Breast epithelium (tissue), 3 donors: ENCODE results near the gene CACNA1A.

Experiments
- POLR2A ChIP-seq: fragments of 450-650 bp; IDR thresholded peaks from one replicate; pipeline ENCODE4 v1.6.1; 2016; ENCODE audit warnings: antibody characterized with exemption, mild to moderate bottlenecking, moderate library complexity
- POLR2AphosphoS5 ChIP-seq, 3 donors: sonication (generic); formaldehyde crosslinking; IDR thresholded peaks; one replicate each; pipeline ENCODE4 v1.6.1; 2017; ENCODE audit warnings: antibody characterized with exemption in 3 of 3
- TF ChIP-seq, protein P1 (sequence below), 3 donors: fragments of 450-650 bp; IDR thresholded peaks; one replicate each; pipeline ENCODE4 v1.5.1; 2016 to 2017; ENCODE audit warnings: antibody characterized with exemption in 3 of 3, mild to moderate bottlenecking in 3 of 3, moderate library complexity in 3 of 3

DNA sequence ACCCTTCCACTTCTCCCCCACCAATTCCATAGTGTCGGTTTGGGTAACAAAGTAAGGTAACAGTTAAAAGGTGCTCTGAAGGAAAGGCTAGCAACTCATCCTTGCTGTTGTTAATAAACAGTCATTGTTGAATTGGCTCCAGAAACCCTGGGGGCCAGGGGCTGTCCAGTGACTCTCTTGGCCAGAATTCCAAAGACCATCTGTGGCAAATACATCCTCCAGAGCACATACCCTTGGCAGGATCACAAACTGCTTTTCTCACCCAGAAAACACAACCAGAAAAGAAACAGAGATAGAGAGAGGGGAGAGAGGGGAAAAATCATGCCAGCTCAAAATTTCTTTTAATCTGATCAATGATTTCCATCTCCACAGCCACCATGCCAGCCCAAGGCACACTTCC lies 22.1 kb downstream of the CACNA1A start:
- TF ChIP-seq, protein P1, sequence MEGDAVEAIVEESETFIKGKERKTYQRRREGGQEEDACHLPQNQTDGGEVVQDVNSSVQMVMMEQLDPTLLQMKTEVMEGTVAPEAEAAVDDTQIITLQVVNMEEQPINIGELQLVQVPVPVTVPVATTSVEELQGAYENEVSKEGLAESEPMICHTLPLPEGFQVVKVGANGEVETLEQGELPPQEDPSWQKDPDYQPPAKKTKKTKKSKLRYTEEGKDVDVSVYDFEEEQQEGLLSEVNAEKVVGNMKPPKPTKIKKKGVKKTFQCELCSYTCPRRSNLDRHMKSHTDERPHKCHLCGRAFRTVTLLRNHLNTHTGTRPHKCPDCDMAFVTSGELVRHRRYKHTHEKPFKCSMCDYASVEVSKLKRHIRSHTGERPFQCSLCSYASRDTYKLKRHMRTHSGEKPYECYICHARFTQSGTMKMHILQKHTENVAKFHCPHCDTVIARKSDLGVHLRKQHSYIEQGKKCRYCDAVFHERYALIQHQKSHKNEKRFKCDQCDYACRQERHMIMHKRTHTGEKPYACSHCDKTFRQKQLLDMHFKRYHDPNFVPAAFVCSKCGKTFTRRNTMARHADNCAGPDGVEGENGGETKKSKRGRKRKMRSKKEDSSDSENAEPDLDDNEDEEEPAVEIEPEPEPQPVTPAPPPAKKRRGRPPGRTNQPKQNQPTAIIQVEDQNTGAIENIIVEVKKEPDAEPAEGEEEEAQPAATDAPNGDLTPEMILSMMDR (IDR thresholded peaks at IDR 0.05), result no peak
- no peak for TF ChIP-seq POLR2AphosphoS5 (IDR thresholded peaks at IDR 0.05)
- no peak for TF ChIP-seq POLR2A
